RWPE2 (cell line): ENCODE measurements around the gene INTS11.

Experiments used
- ATAC-seq: fragments of 200-7000 bp; cut with Tn5 transposase; 3 replicates; pipeline ENCODE4 v1.9.1; 2021; ENCODE audit warnings: low read depth
- DNase-seq: peaks from one replicate; pipeline ENCODE4 v3.0.0-alpha.2; 2020; ENCODE audit warnings: low spot score
- H3K27ac ChIP-seq: fragments of 450-650 bp; 2 replicates; pipeline ENCODE4 v1.5.1; 2017; ENCODE audit warnings: mild to moderate bottlenecking; ENCODE audit not compliant: poor library complexity, severe bottlenecking
- H3K27me3 ChIP-seq: fragments of 250-450 bp; sonication (Bioruptor Pico); 2 replicates; pipeline ENCODE4 v1.5.1; 2021; ENCODE audit warnings: mild to moderate bottlenecking, moderate library complexity; ENCODE audit not compliant: insufficient read depth, poor library complexity, severe bottlenecking
- H3K36me3 ChIP-seq: fragments of 250-450 bp; sonication (Bioruptor Pico); 2 replicates; pipeline ENCODE4 v1.5.1; 2020; ENCODE audit warnings: low read depth, mild to moderate bottlenecking, moderate library complexity
- H3K4me1 ChIP-seq: fragments of 250-450 bp; sonication (Bioruptor Pico); 2 replicates; pipeline ENCODE4 v1.5.1; 2021; ENCODE audit warnings: mild to moderate bottlenecking, moderate library complexity; ENCODE audit not compliant: insufficient read depth, poor library complexity, severe bottlenecking
- H3K4me3 ChIP-seq: fragments of 250-450 bp; sonication (Bioruptor Pico); 2 replicates; pipeline ENCODE4 v1.5.1; 2021; ENCODE audit warnings: mild to moderate bottlenecking, moderate library complexity; ENCODE audit not compliant: severe bottlenecking
- H3K9me3 ChIP-seq: fragments of 250-450 bp; sonication (Bioruptor Pico); 2 replicates; pipeline ENCODE4 v1.5.1; 2021; ENCODE audit warnings: mild to moderate bottlenecking, moderate library complexity; ENCODE audit not compliant: severe bottlenecking
- CTCF ChIP-seq: fragments of 450-650 bp; IDR thresholded peaks from one replicate; pipeline ENCODE4 v1.5.1; 2017; ENCODE audit warnings: mild to moderate bottlenecking, moderate library complexity; ENCODE audit not compliant: poor library complexity, severe bottlenecking

Gene INTS11

GRCh38 chr1:1267488-1268283 is 56.8 kb downstream of the INTS11 start:
- Histone ChIP-seq H3K4me1 (peaks cover 21% of the 10 kb centered on the region), H3K27me3 (no peaks in the 10 kb centered on the region), H3K9me3 (no peaks in the 10 kb centered on the region), H3K36me3 (peaks cover 71% of the 10 kb centered on the region), H3K4me3 (no peak overlapping the region), H3K27ac (no peak overlapping the region)
- ATAC-seq, result no peak
- no peak for TF ChIP-seq CTCF
- DNase-seq, result no peak

DNA sequence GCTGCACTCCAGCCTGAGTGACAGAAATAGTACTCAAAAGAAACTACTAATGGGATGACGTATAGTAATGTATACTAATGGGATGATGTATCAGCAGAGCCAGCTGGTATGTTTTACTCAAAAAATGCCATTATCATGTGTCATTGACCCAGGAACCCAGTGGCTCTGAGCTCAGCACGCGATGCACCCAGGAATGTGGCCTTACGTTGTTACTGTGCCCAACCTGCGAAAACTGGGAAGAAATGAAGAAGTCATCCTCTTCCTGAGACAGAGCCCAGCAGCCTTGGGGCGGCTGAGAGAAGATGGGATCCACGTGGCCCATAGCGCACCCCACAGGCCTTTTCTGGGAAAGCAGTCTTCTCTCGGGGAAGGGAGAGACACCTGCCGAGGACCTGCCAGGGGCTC is 59.6 kb downstream of the INTS11 start:
- H3K36me3 ChIP-seq, result peaks cover 88% of the 10 kb centered on the region
- H3K9me3 ChIP-seq, result no peaks in the 10 kb centered on the region
- ATAC-seq (peak; percentile 83), DNase-seq (peak; percentile 83)
- peak; percentile 38 for TF ChIP-seq CTCF
- no peak overlapping the region for H3K4me3 ChIP-seq
- H3K27me3 ChIP-seq, result no peaks in the 10 kb centered on the region
- H3K4me1 ChIP-seq, result peaks cover 12% of the 10 kb centered on the region
- peak overlapping the region; percentile 76 for H3K27ac ChIP-seq

- no peak overlapping the region for H3K4me3 ChIP-seq
- DNase-seq (no peak), ATAC-seq (no peak)
- H3K36me3 ChIP-seq, result peaks cover 90% of the 10 kb centered on the region
- peaks cover 12% of the 10 kb centered on the region for H3K4me1 ChIP-seq
- peak overlapping the region; percentile 76 for H3K27ac ChIP-seq
- no peak for TF ChIP-seq CTCF
- no peaks in the 10 kb centered on the region for H3K9me3 ChIP-seq
- no peaks in the 10 kb centered on the region for H3K27me3 ChIP-seq
Measured at GRCh38 chr1:1264026-1264425, 60.4 kb downstream of the INTS11 start.

GRCh38 chr1:1262758-1263157 is 61.7 kb downstream of the INTS11 start:
- no peak for ATAC-seq
- peaks cover 83% of the 10 kb centered on the region for H3K36me3 ChIP-seq
- H3K9me3 ChIP-seq, result no peaks in the 10 kb centered on the region
- no peak overlapping the region for H3K27ac ChIP-seq
- no peak for DNase-seq
- no peak overlapping the region for H3K4me3 ChIP-seq
- no peak for TF ChIP-seq CTCF
- peaks cover 12% of the 10 kb centered on the region for H3K4me1 ChIP-seq
- no peaks in the 10 kb centered on the region for H3K27me3 ChIP-seq

GRCh38 chr1:1262071-1262470 is 62.4 kb downstream of the INTS11 start:
- DNase-seq, result no peak
- H3K9me3 ChIP-seq, result no peaks in the 10 kb centered on the region
- H3K36me3 ChIP-seq, result peaks cover 76% of the 10 kb centered on the region
- TF ChIP-seq CTCF, result no peak
- peaks cover 12% of the 10 kb centered on the region for H3K4me1 ChIP-seq
- no peak overlapping the region for H3K4me3 ChIP-seq
- no peak for ATAC-seq
- no peaks in the 10 kb centered on the region for H3K27me3 ChIP-seq
- no peak overlapping the region for H3K27ac ChIP-seq
